Measurements from ENCODE around the gene RIIAD1. TPM values are rescaled to one million over a fixed set of nuclear protein-coding genes. Genes with fewer than 3 reads are reported as not detected.
A peak's percentile ranks its signal among the peaks of the same experiment; 100 is the strongest.

RIIAD1 gene
- total RNA-seq, 1 donor = not detected

- H3K79me2 ChIP-seq (ENCODE audit: insufficient read depth, low read length) = no peaks in the 10 kb centered on the region
- no peak overlapping the region for H3K4me3 ChIP-seq (ENCODE audit: insufficient read depth, low read length)
- H3K27ac ChIP-seq (ENCODE audit: low read depth, low read length) = no peak overlapping the region
- H3K9me3 ChIP-seq (ENCODE audit: low read depth, low read length) = no peaks in the 10 kb centered on the region
- peak; percentile 74 for DNase-seq (ENCODE audit: insufficient read length, low spot score, missing footprints)
- peaks cover 26% of the 10 kb centered on the region for H3K27me3 ChIP-seq (ENCODE audit: insufficient read depth, low read length)
- no peak overlapping the region for H2AFZ ChIP-seq (ENCODE audit: low read length)
- no peaks in the 10 kb centered on the region for H4K20me1 ChIP-seq (ENCODE audit: insufficient read depth, low read length)
- TF ChIP-seq CTCF (IDR thresholded peaks at IDR 0.05; ENCODE audit: extremely low read depth, low read depth, low read length) = no peak
- H3K36me3 ChIP-seq (ENCODE audit: insufficient read depth, low read length) = no peaks in the 10 kb centered on the region
- H3K4me2 ChIP-seq (ENCODE audit: insufficient read depth, low read length) = no peak overlapping the region
- H3K4me1 ChIP-seq (ENCODE audit: insufficient read depth, low read length) = no peaks in the 10 kb centered on the region
Measured at GRCh38 chr1:151710187-151710840, 11.0 kb upstream of the RIIAD1 start.

- no peak for TF ChIP-seq CTCF (IDR thresholded peaks at IDR 0.05; ENCODE audit: extremely low read depth, low read depth, low read length)
- H3K9me3 ChIP-seq (ENCODE audit: low read depth, low read length) = no peaks in the 10 kb centered on the region
- H3K27ac ChIP-seq (ENCODE audit: low read depth, low read length) = no peak overlapping the region
- peak; percentile 62 for DNase-seq (ENCODE audit: insufficient read length, low spot score, missing footprints)
- H3K79me2 ChIP-seq (ENCODE audit: insufficient read depth, low read length) = no peaks in the 10 kb centered on the region
- no peak overlapping the region for H3K4me2 ChIP-seq (ENCODE audit: insufficient read depth, low read length)
- no peak overlapping the region for H2AFZ ChIP-seq (ENCODE audit: low read length)
- H3K36me3 ChIP-seq (ENCODE audit: insufficient read depth, low read length) = no peaks in the 10 kb centered on the region
- H3K4me1 ChIP-seq (ENCODE audit: insufficient read depth, low read length) = no peaks in the 10 kb centered on the region
- peaks cover 34% of the 10 kb centered on the region for H3K27me3 ChIP-seq (ENCODE audit: insufficient read depth, low read length)
- H4K20me1 ChIP-seq (ENCODE audit: insufficient read depth, low read length) = no peaks in the 10 kb centered on the region
- no peak overlapping the region for H3K4me3 ChIP-seq (ENCODE audit: insufficient read depth, low read length)
Measured at GRCh38 chr1:151711044-151711800, 10.1 kb upstream of the RIIAD1 start.

- H3K4me2 ChIP-seq (ENCODE audit: insufficient read depth, low read length) = no peak overlapping the region
- no peaks in the 10 kb centered on the region for H4K20me1 ChIP-seq (ENCODE audit: insufficient read depth, low read length)
- TF ChIP-seq CTCF (IDR thresholded peaks at IDR 0.05; ENCODE audit: extremely low read depth, low read depth, low read length) = no peak
- no peaks in the 10 kb centered on the region for H3K36me3 ChIP-seq (ENCODE audit: insufficient read depth, low read length)
- peak; percentile 67 for DNase-seq (ENCODE audit: insufficient read length, low spot score, missing footprints)
- H3K4me1 ChIP-seq (ENCODE audit: insufficient read depth, low read length) = no peaks in the 10 kb centered on the region
- peaks cover 40% of the 10 kb centered on the region for H3K27me3 ChIP-seq (ENCODE audit: insufficient read depth, low read length)
- no peaks in the 10 kb centered on the region for H3K79me2 ChIP-seq (ENCODE audit: insufficient read depth, low read length)
- H3K27ac ChIP-seq (ENCODE audit: low read depth, low read length) = no peak overlapping the region
- H3K9me3 ChIP-seq (ENCODE audit: low read depth, low read length) = no peaks in the 10 kb centered on the region
- no peak overlapping the region for H2AFZ ChIP-seq (ENCODE audit: low read length)
- no peak overlapping the region for H3K4me3 ChIP-seq (ENCODE audit: insufficient read depth, low read length)
Measured at GRCh38 chr1:151711951-151712350, 9.4 kb upstream of the RIIAD1 start.

- Histone ChIP-seq H3K27me3 (ENCODE audit: insufficient read depth, low read length) (peaks cover 50% of the 10 kb centered on the region), H3K36me3 (ENCODE audit: insufficient read depth, low read length) (no peaks in the 10 kb centered on the region), H3K9me3 (ENCODE audit: low read depth, low read length) (no peaks in the 10 kb centered on the region), H4K20me1 (ENCODE audit: insufficient read depth, low read length) (no peaks in the 10 kb centered on the region), H3K79me2 (ENCODE audit: insufficient read depth, low read length) (no peaks in the 10 kb centered on the region), H3K4me2 (ENCODE audit: insufficient read depth, low read length) (no peak overlapping the region), H3K4me1 (ENCODE audit: insufficient read depth, low read length) (no peaks in the 10 kb centered on the region), H2AFZ (ENCODE audit: low read length) (no peak overlapping the region), H3K4me3 (ENCODE audit: insufficient read depth, low read length) (no peak overlapping the region), H3K27ac (ENCODE audit: low read depth, low read length) (no peak overlapping the region)
- no peak for DNase-seq (ENCODE audit: insufficient read length, low spot score, missing footprints)
- TF ChIP-seq CTCF (IDR thresholded peaks at IDR 0.05; ENCODE audit: extremely low read depth, low read depth, low read length) = no peak
Measured at GRCh38 chr1:151713044-151713443, 8.3 kb upstream of the RIIAD1 start.

All from osteoblast (primary cell).